ENCODE results near the gene CHST5. TPM values are rescaled to one million over a fixed set of nuclear protein-coding genes. Genes with fewer than 3 reads are reported as not detected.

CHST5 gene
- total and polyA plus RNA-seq, 2 donors (not counting 3 experiments of a cell fraction or from before 2014, with no cell fraction given), result 0.23 to 0.29 TPM

GRCh38 chr16:75491876-75492275 lies 44.0 kb downstream of the CHST5 start:
- no peaks in the 10 kb centered on the region for H3K36me3 ChIP-seq (ENCODE audit: control insufficient read depth in 2 of 2, extremely low read depth in 1 of 2, insufficient read depth in 2 of 2, low read length in 2 of 2)
- BruUV-seq (replicated peaks), result no TSS peak
- peaks cover 2 to 6% of the 10 kb centered on the region in 2 experiments for H3K27me3 ChIP-seq (ENCODE audit: control insufficient read depth in 2 of 2, insufficient read depth in 2 of 2, low read length in 2 of 2)
- ChIA-PET CTCF (interaction anchor here (1.2 kb wide), 1 partner anchor 27 kb away, joined by 3 read pairs; no protein-coding TSS in a partner anchor), POLR2A (no interaction called here)
- no peak overlapping the region for H3K4me3 ChIP-seq (replicated peaks in 1 of 3; ENCODE audit: insufficient read depth in 1 of 3, low read depth in 1 of 3, low read length in 3 of 3)
- no peak overlapping the region for H3K9ac ChIP-seq (replicated peaks; ENCODE audit: extremely low read depth, insufficient read depth, low read length)
- FAIRE-seq (no peak), DNase-seq (ENCODE audit: low read depth, low spot score) (no peak)
- H3K4me2 ChIP-seq (ENCODE audit: insufficient read depth, low read length), result no peak overlapping the region
- intact Hi-C loops (cut with micrococcal nuclease), result no loop called here
- dilution Hi-C loops (cut with MboI; ENCODE audit: extremely low pct_ligation_motif_present, low sequenced_read_pairs), result no loop called here
- peaks cover 7% of the 10 kb centered on the region for H3K4me1 ChIP-seq (ENCODE audit: control insufficient read depth, extremely low read depth, insufficient read depth, low read length)
- no peak overlapping the region for H2AFZ ChIP-seq (ENCODE audit: low read depth, low read length)
- no peak overlapping the region for H3K27ac ChIP-seq (ENCODE audit: insufficient read depth, low read depth, low read length)
- H3K79me2 ChIP-seq (ENCODE audit: control insufficient read depth, insufficient read depth, low read length), result no peaks in the 10 kb centered on the region
- H3K9me3 ChIP-seq (replicated peaks; ENCODE audit: control insufficient read depth, insufficient read depth, low read length), result no peaks in the 10 kb centered on the region
- TF ChIP-seq MAX (IDR thresholded peaks at IDR 0.05; ENCODE audit: insufficient read depth, insufficient read length) (no peak), EZH2 (IDR thresholded peaks at IDR 0.05; ENCODE audit: borderline replicate concordance, low read depth, low read length, severe bottlenecking) (no peak), MYC (IDR thresholded peaks at IDR 0.05; ENCODE audit: low read depth, low read length) (no peak), POLR2AphosphoS5 (IDR thresholded peaks at IDR 0.05; ENCODE audit: insufficient read depth, low read depth, low read length) (no peak), CTCF (IDR thresholded peaks at IDR 0.05; ENCODE audit: extremely low read depth in 1 of 2, insufficient read depth in 1 of 2, low read depth in 1 of 2, low read length in 2 of 2) (no peak), GATA2 (IDR thresholded peaks at IDR 0.05; ENCODE audit: insufficient read depth, insufficient read length, low read depth, low read length) (no peak), JUN (IDR thresholded peaks at IDR 0.05; ENCODE audit: borderline replicate concordance, insufficient read depth, insufficient read length, low read depth) (no peak), POLR2A (IDR thresholded peaks at IDR 0.05; ENCODE audit: low read depth, low read length) (no peak), FOS (IDR thresholded peaks at IDR 0.05; ENCODE audit: borderline replicate concordance, insufficient read depth, low read length) (no peak)
- H3K9me1 ChIP-seq (replicated peaks; ENCODE audit: control insufficient read depth, extremely low read depth, insufficient read depth, low read length), result no peaks in the 10 kb centered on the region
- H4K20me1 ChIP-seq (replicated peaks; ENCODE audit: control insufficient read depth, extremely low read depth, insufficient read depth, low read length), result peaks cover 2% of the 10 kb centered on the region
